ENCODE measurements around the gene ITGAL.
"Not testable (repeated sequence)": the region's sequence is repeated elsewhere in the genome, so short reads cannot be mapped to it uniquely, and the experiment has no call there.

Gene ITGAL

GRCh38 chr16:30521873-30522641 is 49.5 kb downstream of the ITGAL start:
- no peak for TF ChIP-seq POLR2A (IDR thresholded peaks at IDR 0.05; ENCODE audit: low read length)
- no peak for TF ChIP-seq GATA1 (IDR thresholded peaks at IDR 0.05; ENCODE audit: low read depth, low read length)
- DNase-seq: no peak

GRCh38 chr16:30522702-30523463 is 50.3 kb downstream of the ITGAL start:
- DNase-seq: not testable (repeated sequence)

- no peak for DNase-seq
- TF ChIP-seq GATA1 (IDR thresholded peaks at IDR 0.05; ENCODE audit: low read depth, low read length) (no peak), POLR2A (IDR thresholded peaks at IDR 0.05; ENCODE audit: low read length) (no peak)
Observed at GRCh38 chr16:30523768-30524574, 51.4 kb downstream of the ITGAL start.

GRCh38 chr16:30524575-30525568 is 52.3 kb downstream of the ITGAL start:
- TF ChIP-seq POLR2A (IDR thresholded peaks at IDR 0.05; ENCODE audit: low read length) (no peak), GATA1 (IDR thresholded peaks at IDR 0.05; ENCODE audit: low read depth, low read length) (no peak)
- no peak for DNase-seq

- no peak for DNase-seq
- TF ChIP-seq POLR2A (IDR thresholded peaks at IDR 0.05; ENCODE audit: low read length) (no peak), GATA1 (IDR thresholded peaks at IDR 0.05; ENCODE audit: low read depth, low read length) (no peak)
Observed at GRCh38 chr16:30525844-30526136, 53.2 kb downstream of the ITGAL start.

GRCh38 chr16:30526137-30526822 is 53.7 kb downstream of the ITGAL start, which contains the start of gene ZNF768:
Gene ZNF768 (minus strand): TSS chr16:30526566. CDS start chr16:30526413, 153 bp downstream.
- no peak for DNase-seq
- TF ChIP-seq POLR2A (IDR thresholded peaks at IDR 0.05; ENCODE audit: low read length): no peak
- TF ChIP-seq GATA1 (IDR thresholded peaks at IDR 0.05; ENCODE audit: low read depth, low read length): no peak

GRCh38 chr16:30526823-30527634 is 54.5 kb downstream of the ITGAL start:
- TF ChIP-seq GATA1 (IDR thresholded peaks at IDR 0.05; ENCODE audit: low read depth, low read length) (no peak), POLR2A (IDR thresholded peaks at IDR 0.05; ENCODE audit: low read length) (peak; percentile 91)
- peak; percentile 98 to 99 for DNase-seq

GRCh38 chr16:30527635-30528178 is 55.2 kb downstream of the ITGAL start:
- TF ChIP-seq GATA1 (IDR thresholded peaks at IDR 0.05; ENCODE audit: low read depth, low read length) (no peak), POLR2A (IDR thresholded peaks at IDR 0.05; ENCODE audit: low read length) (peak; percentile 58)
- DNase-seq: peak in 1 of 2 experiments; percentile 65

- TF ChIP-seq GATA1 (IDR thresholded peaks at IDR 0.05; ENCODE audit: low read depth, low read length) (no peak), POLR2A (IDR thresholded peaks at IDR 0.05; ENCODE audit: low read length) (peak; percentile 34)
- no peak for DNase-seq
Observed at GRCh38 chr16:30528799-30529457, 56.4 kb downstream of the ITGAL start.

- DNase-seq: no peak
- TF ChIP-seq GATA1 (IDR thresholded peaks at IDR 0.05; ENCODE audit: low read depth, low read length): no peak
- TF ChIP-seq POLR2A (IDR thresholded peaks at IDR 0.05; ENCODE audit: low read length): no peak
Observed at GRCh38 chr16:30530163-30531037, 57.9 kb downstream of the ITGAL start.
